ENCODE data around the gene SH3BP4. TPM values are rescaled to one million over a fixed set of nuclear protein-coding genes. Genes with fewer than 3 reads are reported as not detected.

Gene SH3BP4
- total RNA-seq, 1 donor from 2014 or later: 0.26 TPM

GRCh38 chr2:235021752-235022151 is 69.9 kb downstream of the SH3BP4 start:
- Mint-ChIP-seq H3K4me1 (ENCODE audit: low read depth) (no peaks in the 10 kb centered on the region), H3K27me3 (ENCODE audit: insufficient read depth) (no peaks in the 10 kb centered on the region), H3K9me3 (peaks cover 4% of the 10 kb centered on the region), H3K27ac (no peak overlapping the region), H3K4me3 (no peak overlapping the region), H3K36me3 (ENCODE audit: low read depth) (no peaks in the 10 kb centered on the region)
- intact Hi-C loops (cut with micrococcal nuclease): no loop called here
- no peak for DNase-seq (ENCODE audit: low spot score)

- no peak overlapping the region for H3K27ac Mint-ChIP-seq
- intact Hi-C loops (cut with micrococcal nuclease): no loop called here
- H3K27me3 Mint-ChIP-seq (ENCODE audit: insufficient read depth): no peaks in the 10 kb centered on the region
- no peak for DNase-seq (ENCODE audit: low spot score)
- H3K9me3 Mint-ChIP-seq: no peaks in the 10 kb centered on the region
- H3K36me3 Mint-ChIP-seq (ENCODE audit: low read depth): no peaks in the 10 kb centered on the region
- H3K4me1 Mint-ChIP-seq (ENCODE audit: low read depth): no peaks in the 10 kb centered on the region
- H3K4me3 Mint-ChIP-seq: no peak overlapping the region
Measured at GRCh38 chr2:235024191-235024860, 72.5 kb downstream of the SH3BP4 start.

- no peak for DNase-seq (ENCODE audit: low spot score)
- Mint-ChIP-seq H3K36me3 (ENCODE audit: low read depth) (no peaks in the 10 kb centered on the region), H3K4me1 (ENCODE audit: low read depth) (no peaks in the 10 kb centered on the region), H3K27me3 (ENCODE audit: insufficient read depth) (no peaks in the 10 kb centered on the region), H3K27ac (no peak overlapping the region), H3K4me3 (no peak overlapping the region), H3K9me3 (no peaks in the 10 kb centered on the region)
- intact Hi-C loops (cut with micrococcal nuclease): no loop called here
Measured at GRCh38 chr2:235024931-235025773, 73.3 kb downstream of the SH3BP4 start.

- no peak overlapping the region for H3K27ac Mint-ChIP-seq
- intact Hi-C loops (cut with micrococcal nuclease): no loop called here
- H3K27me3 Mint-ChIP-seq (ENCODE audit: insufficient read depth): no peaks in the 10 kb centered on the region
- no peaks in the 10 kb centered on the region for H3K9me3 Mint-ChIP-seq
- H3K4me3 Mint-ChIP-seq: no peak overlapping the region
- no peaks in the 10 kb centered on the region for H3K36me3 Mint-ChIP-seq (ENCODE audit: low read depth)
- no peaks in the 10 kb centered on the region for H3K4me1 Mint-ChIP-seq (ENCODE audit: low read depth)
- DNase-seq (ENCODE audit: low spot score): no peak
Measured at GRCh38 chr2:235025800-235026536, 74.2 kb downstream of the SH3BP4 start.

GRCh38 chr2:235026649-235027557 is 75.1 kb downstream of the SH3BP4 start:
- no peaks in the 10 kb centered on the region for H3K27me3 Mint-ChIP-seq (ENCODE audit: insufficient read depth)
- H3K9me3 Mint-ChIP-seq: no peaks in the 10 kb centered on the region
- intact Hi-C loops (cut with micrococcal nuclease): no loop called here
- no peak for DNase-seq (ENCODE audit: low spot score)
- H3K4me3 Mint-ChIP-seq: no peak overlapping the region
- no peak overlapping the region for H3K27ac Mint-ChIP-seq
- no peaks in the 10 kb centered on the region for H3K4me1 Mint-ChIP-seq (ENCODE audit: low read depth)
- no peaks in the 10 kb centered on the region for H3K36me3 Mint-ChIP-seq (ENCODE audit: low read depth)

- no peak overlapping the region for H3K4me3 Mint-ChIP-seq
- H3K27me3 Mint-ChIP-seq (ENCODE audit: insufficient read depth): no peaks in the 10 kb centered on the region
- H3K27ac Mint-ChIP-seq: no peak overlapping the region
- intact Hi-C loops (cut with micrococcal nuclease): no loop called here
- no peaks in the 10 kb centered on the region for H3K36me3 Mint-ChIP-seq (ENCODE audit: low read depth)
- H3K4me1 Mint-ChIP-seq (ENCODE audit: low read depth): no peaks in the 10 kb centered on the region
- DNase-seq (ENCODE audit: low spot score): no peak
- no peaks in the 10 kb centered on the region for H3K9me3 Mint-ChIP-seq
Measured at GRCh38 chr2:235027558-235028214, 75.9 kb downstream of the SH3BP4 start.

GRCh38 chr2:235028646-235029045 is 76.8 kb downstream of the SH3BP4 start:
- no peaks in the 10 kb centered on the region for H3K36me3 Mint-ChIP-seq (ENCODE audit: low read depth)
- intact Hi-C loops (cut with micrococcal nuclease): no loop called here
- H3K27me3 Mint-ChIP-seq (ENCODE audit: insufficient read depth): no peaks in the 10 kb centered on the region
- no peak overlapping the region for H3K27ac Mint-ChIP-seq
- no peak overlapping the region for H3K4me3 Mint-ChIP-seq
- H3K4me1 Mint-ChIP-seq (ENCODE audit: low read depth): no peaks in the 10 kb centered on the region
- DNase-seq (ENCODE audit: low spot score): no peak
- no peaks in the 10 kb centered on the region for H3K9me3 Mint-ChIP-seq

GRCh38 chr2:235029054-235029453 is 77.2 kb downstream of the SH3BP4 start:
- Mint-ChIP-seq H3K4me3 (no peak overlapping the region), H3K4me1 (ENCODE audit: low read depth) (no peaks in the 10 kb centered on the region), H3K9me3 (no peaks in the 10 kb centered on the region), H3K27ac (no peak overlapping the region), H3K27me3 (ENCODE audit: insufficient read depth) (no peaks in the 10 kb centered on the region), H3K36me3 (ENCODE audit: low read depth) (no peaks in the 10 kb centered on the region)
- intact Hi-C loops (cut with micrococcal nuclease): no loop called here
- no peak for DNase-seq (ENCODE audit: low spot score)

- Mint-ChIP-seq H3K27ac (no peak overlapping the region), H3K4me1 (ENCODE audit: low read depth) (no peaks in the 10 kb centered on the region), H3K27me3 (ENCODE audit: insufficient read depth) (no peaks in the 10 kb centered on the region), H3K36me3 (ENCODE audit: low read depth) (no peaks in the 10 kb centered on the region), H3K4me3 (no peak overlapping the region), H3K9me3 (no peaks in the 10 kb centered on the region)
- DNase-seq (ENCODE audit: low spot score): no peak
- intact Hi-C loops (cut with micrococcal nuclease): no loop called here
Measured at GRCh38 chr2:235030126-235030525, 78.3 kb downstream of the SH3BP4 start.

- H3K9me3 Mint-ChIP-seq: no peaks in the 10 kb centered on the region
- H3K36me3 Mint-ChIP-seq (ENCODE audit: low read depth): no peaks in the 10 kb centered on the region
Measured at GRCh38 chr2:235030936-235031335, 79.1 kb downstream of the SH3BP4 start.

GRCh38 chr2:235031686-235032373 is 80.0 kb downstream of the SH3BP4 start:
- no peak for DNase-seq (ENCODE audit: low spot score)
- intact Hi-C loops (cut with micrococcal nuclease): no loop called here
- no peak overlapping the region for H3K4me3 Mint-ChIP-seq
- H3K36me3 Mint-ChIP-seq (ENCODE audit: low read depth): no peaks in the 10 kb centered on the region
- no peaks in the 10 kb centered on the region for H3K4me1 Mint-ChIP-seq (ENCODE audit: low read depth)
- H3K27me3 Mint-ChIP-seq (ENCODE audit: insufficient read depth): no peaks in the 10 kb centered on the region
- no peak overlapping the region for H3K27ac Mint-ChIP-seq
- H3K9me3 Mint-ChIP-seq: no peaks in the 10 kb centered on the region

More at GRCh38 chr2:235030936-235031335, 79.1 kb downstream of the SH3BP4 start:
- DNase-seq (ENCODE audit: low spot score): no peak
- H3K27me3 Mint-ChIP-seq (ENCODE audit: insufficient read depth): no peaks in the 10 kb centered on the region
- intact Hi-C loops (cut with micrococcal nuclease): no loop called here
- no peaks in the 10 kb centered on the region for H3K4me1 Mint-ChIP-seq (ENCODE audit: low read depth)
- no peak overlapping the region for H3K4me3 Mint-ChIP-seq
- no peak overlapping the region for H3K27ac Mint-ChIP-seq
